ENCODE data around the gene FGFRL1.

Gene FGFRL1, protein sequence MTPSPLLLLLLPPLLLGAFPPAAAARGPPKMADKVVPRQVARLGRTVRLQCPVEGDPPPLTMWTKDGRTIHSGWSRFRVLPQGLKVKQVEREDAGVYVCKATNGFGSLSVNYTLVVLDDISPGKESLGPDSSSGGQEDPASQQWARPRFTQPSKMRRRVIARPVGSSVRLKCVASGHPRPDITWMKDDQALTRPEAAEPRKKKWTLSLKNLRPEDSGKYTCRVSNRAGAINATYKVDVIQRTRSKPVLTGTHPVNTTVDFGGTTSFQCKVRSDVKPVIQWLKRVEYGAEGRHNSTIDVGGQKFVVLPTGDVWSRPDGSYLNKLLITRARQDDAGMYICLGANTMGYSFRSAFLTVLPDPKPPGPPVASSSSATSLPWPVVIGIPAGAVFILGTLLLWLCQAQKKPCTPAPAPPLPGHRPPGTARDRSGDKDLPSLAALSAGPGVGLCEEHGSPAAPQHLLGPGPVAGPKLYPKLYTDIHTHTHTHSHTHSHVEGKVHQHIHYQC

GRCh38 chr4:1011022-1011665 is at the start of gene FGFRL1:
Gene FGFRL1 (plus strand): TSS chr4:1011626. CDS start chr4:1012486, 860 bp downstream.
- H3K9me3 Mint-ChIP-seq, result no peaks in the 10 kb centered on the region
- H3K36me3 Mint-ChIP-seq (ENCODE audit: low read depth), result no peaks in the 10 kb centered on the region
- H3K4me1 Mint-ChIP-seq (ENCODE audit: low read depth), result peaks cover 13% of the 10 kb centered on the region
- peak within 1 kb of the TSS; percentile 76 for H3K4me3 Mint-ChIP-seq
- peaks cover 30% of the 10 kb centered on the region for H3K27me3 Mint-ChIP-seq (ENCODE audit: low read depth)
- peak within 1 kb of the TSS; percentile 83 for H3K27ac Mint-ChIP-seq

DNA sequence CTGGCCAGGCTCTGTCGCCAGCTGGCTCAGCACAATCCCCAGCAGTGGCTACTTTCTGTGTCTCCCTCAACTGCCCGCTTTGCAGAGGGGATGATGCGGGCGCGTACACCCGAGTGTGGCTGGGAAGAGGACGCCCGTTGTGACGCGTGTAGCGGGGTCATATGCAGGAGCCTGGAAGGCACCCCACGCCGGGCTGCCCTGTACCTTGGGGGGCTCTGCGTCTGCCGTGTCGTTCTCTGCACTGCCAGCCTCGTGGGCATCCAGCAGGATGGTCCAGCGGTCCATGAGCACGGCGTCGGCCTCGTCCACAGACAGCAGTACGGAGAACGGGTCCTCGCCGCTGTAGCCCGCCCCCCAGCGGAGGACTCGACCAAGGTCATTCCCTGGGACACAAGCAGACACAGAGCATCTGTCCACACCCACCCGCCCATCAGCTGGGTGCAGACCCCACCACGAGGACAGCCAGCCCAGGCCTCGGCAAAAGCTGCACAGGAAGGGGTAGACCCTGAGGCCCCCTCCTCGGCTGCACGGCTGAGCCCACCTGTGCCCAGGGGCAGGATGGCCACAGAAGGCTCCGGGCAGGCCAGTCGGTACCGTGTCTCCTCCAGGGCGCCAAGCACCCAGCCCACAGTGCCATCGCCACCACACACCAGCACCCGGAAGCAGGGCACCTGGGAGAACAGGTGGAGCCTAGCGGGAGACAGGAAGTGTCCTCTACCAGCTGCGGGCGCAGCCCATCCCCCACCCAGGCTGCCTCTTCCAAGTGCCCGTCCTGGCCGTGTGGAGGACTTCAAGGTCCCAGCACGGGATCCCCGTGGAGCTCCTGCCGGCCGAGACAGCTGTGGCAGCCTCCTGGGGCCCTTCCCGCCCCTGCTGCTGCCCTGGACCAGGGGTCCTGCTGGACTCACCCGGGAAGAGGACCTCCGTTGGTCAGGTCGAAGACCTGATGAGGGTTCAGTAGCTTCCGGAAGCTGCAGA is 48.9 kb upstream of the FGFRL1 start:
- Mint-ChIP-seq H3K36me3 (ENCODE audit: low read depth) (no peaks in the 10 kb centered on the region), H3K27ac (no peak overlapping the region), H3K9me3 (no peaks in the 10 kb centered on the region), H3K4me3 (no peak overlapping the region), H3K27me3 (ENCODE audit: low read depth) (no peaks in the 10 kb centered on the region), H3K4me1 (ENCODE audit: low read depth) (no peaks in the 10 kb centered on the region)

DNA sequence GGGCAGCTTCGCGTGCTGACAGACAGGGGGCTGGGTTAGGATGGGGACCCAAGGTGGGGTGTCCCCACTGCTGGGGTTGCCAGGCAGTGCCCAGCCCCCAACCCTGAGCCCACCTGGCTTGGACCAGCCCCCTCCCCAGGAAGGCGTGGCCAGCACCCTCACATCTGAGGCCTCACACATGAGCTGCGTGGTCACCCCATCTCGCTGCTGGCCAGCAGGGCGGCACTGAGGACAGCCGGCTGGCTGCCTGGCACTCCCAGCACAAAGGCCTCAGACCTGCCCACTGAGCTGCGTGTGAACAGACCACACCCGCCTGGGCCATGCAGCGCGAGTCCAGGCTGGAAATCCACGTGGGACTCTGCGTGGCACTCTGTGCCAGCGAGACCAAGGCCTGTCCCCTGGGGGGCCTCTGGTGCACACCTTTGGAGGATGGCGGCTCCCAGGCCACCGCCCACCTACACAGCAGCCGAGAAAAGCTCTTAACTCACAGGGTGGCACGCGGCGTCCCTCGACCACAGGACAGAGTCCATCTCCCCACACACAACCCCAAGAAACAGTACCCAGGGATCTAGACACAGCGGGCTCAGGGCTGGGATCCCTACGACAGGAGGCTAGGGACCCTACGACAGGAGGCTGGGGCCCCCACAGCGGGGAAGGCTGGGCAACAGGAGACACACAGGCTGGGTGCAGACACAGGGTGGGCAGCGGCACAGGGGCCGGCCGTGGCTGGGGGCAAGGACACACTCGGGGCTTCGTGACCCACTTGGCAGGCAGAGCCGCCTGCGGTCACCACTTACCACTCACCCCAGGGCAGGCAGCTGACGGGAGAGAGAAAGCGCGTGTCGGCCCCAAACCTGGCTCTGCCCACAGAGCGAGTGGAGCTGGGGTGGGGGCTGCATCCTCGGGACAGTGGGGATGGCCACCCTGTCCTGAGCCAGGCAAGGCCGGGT is 47.9 kb upstream of the FGFRL1 start:
- H3K36me3 Mint-ChIP-seq (ENCODE audit: low read depth), result no peaks in the 10 kb centered on the region
- no peaks in the 10 kb centered on the region for H3K9me3 Mint-ChIP-seq
- no peaks in the 10 kb centered on the region for H3K4me1 Mint-ChIP-seq (ENCODE audit: low read depth)
- no peak overlapping the region for H3K4me3 Mint-ChIP-seq
- no peak overlapping the region for H3K27ac Mint-ChIP-seq
- no peaks in the 10 kb centered on the region for H3K27me3 Mint-ChIP-seq (ENCODE audit: low read depth)

GRCh38 chr4:964346-965025 is 46.9 kb upstream of the FGFRL1 start:
- H3K27ac Mint-ChIP-seq, result no peak overlapping the region
- H3K36me3 Mint-ChIP-seq (ENCODE audit: low read depth), result no peaks in the 10 kb centered on the region
- H3K9me3 Mint-ChIP-seq, result no peaks in the 10 kb centered on the region
- H3K27me3 Mint-ChIP-seq (ENCODE audit: low read depth), result no peaks in the 10 kb centered on the region
- no peak overlapping the region for H3K4me3 Mint-ChIP-seq
- no peaks in the 10 kb centered on the region for H3K4me1 Mint-ChIP-seq (ENCODE audit: low read depth)

DNA sequence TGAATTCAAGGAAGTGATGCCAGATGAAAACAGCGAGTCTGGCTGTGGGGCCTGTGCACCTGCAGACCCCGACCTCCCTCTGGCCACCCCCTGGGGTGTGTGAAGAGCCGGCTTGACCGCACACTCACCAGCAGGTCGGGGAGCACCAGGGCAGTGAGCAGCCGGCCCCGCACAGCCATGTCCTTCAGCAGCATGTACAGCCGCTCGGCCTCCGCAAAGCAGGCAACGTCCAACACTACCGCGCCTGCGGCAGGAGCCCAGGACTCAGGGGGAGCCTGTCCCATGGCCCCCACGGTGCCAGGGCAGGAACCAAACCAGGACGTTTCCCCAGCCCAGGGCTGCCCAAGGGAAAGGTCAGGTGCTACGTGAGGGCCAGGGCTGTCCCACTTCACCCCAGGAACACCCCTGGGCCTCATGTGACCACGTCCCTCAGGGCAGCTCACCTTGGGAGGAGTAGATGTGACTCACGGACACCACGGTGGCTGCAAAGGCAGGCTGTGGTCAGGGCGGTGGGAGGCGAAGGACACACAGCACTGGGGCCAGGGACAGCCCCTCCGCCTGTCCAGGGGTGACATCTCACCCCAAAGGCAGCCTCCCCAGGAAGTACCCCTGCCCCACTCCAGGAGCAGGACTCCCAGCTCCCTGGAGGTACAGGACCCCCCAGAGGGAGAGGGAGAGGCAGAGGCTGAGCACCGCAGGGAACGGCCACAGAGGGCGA is 46.2 kb upstream of the FGFRL1 start:
- H3K4me3 Mint-ChIP-seq, result no peak overlapping the region
- H3K36me3 Mint-ChIP-seq (ENCODE audit: low read depth), result no peaks in the 10 kb centered on the region
- H3K27ac Mint-ChIP-seq, result no peak overlapping the region
- H3K27me3 Mint-ChIP-seq (ENCODE audit: low read depth), result no peaks in the 10 kb centered on the region
- H3K9me3 Mint-ChIP-seq, result no peaks in the 10 kb centered on the region
- H3K4me1 Mint-ChIP-seq (ENCODE audit: low read depth), result no peaks in the 10 kb centered on the region

GRCh38 chr4:965766-966134 is 45.7 kb upstream of the FGFRL1 start:
- no peaks in the 10 kb centered on the region for H3K27me3 Mint-ChIP-seq (ENCODE audit: low read depth)
- no peaks in the 10 kb centered on the region for H3K36me3 Mint-ChIP-seq (ENCODE audit: low read depth)
- H3K9me3 Mint-ChIP-seq, result no peaks in the 10 kb centered on the region
- H3K4me1 Mint-ChIP-seq (ENCODE audit: low read depth), result peaks cover 4% of the 10 kb centered on the region
- H3K4me3 Mint-ChIP-seq, result no peak overlapping the region
- H3K27ac Mint-ChIP-seq, result no peak overlapping the region

GRCh38 chr4:966266-967112 is 44.9 kb upstream of the FGFRL1 start:
- no peaks in the 10 kb centered on the region for H3K36me3 Mint-ChIP-seq (ENCODE audit: low read depth)
- no peak overlapping the region for H3K4me3 Mint-ChIP-seq
- no peaks in the 10 kb centered on the region for H3K27me3 Mint-ChIP-seq (ENCODE audit: low read depth)
- no peaks in the 10 kb centered on the region for H3K9me3 Mint-ChIP-seq
- peaks cover 5% of the 10 kb centered on the region for H3K4me1 Mint-ChIP-seq (ENCODE audit: low read depth)
- no peak overlapping the region for H3K27ac Mint-ChIP-seq

- no peak overlapping the region for H3K27ac Mint-ChIP-seq
- H3K27me3 Mint-ChIP-seq (ENCODE audit: low read depth), result no peaks in the 10 kb centered on the region
- no peaks in the 10 kb centered on the region for H3K9me3 Mint-ChIP-seq
- H3K4me1 Mint-ChIP-seq (ENCODE audit: low read depth), result peaks cover 5% of the 10 kb centered on the region
- no peaks in the 10 kb centered on the region for H3K36me3 Mint-ChIP-seq (ENCODE audit: low read depth)
- H3K4me3 Mint-ChIP-seq, result no peak overlapping the region
Measured at GRCh38 chr4:967113-968104, 44.0 kb upstream of the FGFRL1 start.

GRCh38 chr4:968221-968620 is 43.2 kb upstream of the FGFRL1 start:
- no peaks in the 10 kb centered on the region for H3K27me3 Mint-ChIP-seq (ENCODE audit: low read depth)

DNA sequence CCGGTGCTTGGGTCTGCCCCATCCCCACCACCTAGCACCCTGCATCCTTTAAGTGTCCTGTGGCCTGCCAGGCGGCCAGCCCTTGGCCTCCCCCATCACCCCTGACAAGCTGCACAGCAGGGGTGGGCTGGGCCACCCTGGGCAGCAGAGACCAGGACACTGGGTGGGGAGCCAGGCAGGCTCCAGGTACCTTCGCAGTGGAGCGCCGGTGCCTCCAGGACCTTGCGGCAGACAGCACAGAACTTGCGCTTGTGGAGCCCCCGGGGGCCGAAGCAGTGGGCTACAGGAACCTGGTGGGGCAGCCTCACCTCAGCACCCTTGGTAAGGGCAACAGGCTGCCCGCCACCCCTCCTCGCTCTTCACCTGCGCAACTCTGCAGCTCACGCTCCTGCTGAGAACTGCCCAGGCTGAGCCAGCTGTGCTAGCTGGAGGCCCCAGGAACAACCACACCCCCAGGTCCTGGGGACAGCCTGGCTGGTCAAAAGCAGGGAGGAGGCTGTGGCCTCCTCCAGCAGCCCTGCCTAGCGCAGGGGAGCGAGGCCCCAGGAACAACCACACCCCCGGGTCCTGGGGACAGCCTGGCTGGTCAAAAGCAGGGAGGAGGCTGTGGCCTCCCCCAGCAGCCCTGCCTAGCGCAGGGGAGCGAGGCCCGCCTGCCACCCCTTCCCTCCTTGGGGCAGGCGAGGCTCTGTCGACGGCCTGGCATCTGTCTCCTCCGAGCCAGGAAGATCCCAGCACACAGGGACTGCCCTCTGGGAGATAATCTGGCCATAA is 42.6 kb upstream of the FGFRL1 start:
- Mint-ChIP-seq H3K27me3 (ENCODE audit: low read depth) (no peaks in the 10 kb centered on the region), H3K36me3 (ENCODE audit: low read depth) (no peaks in the 10 kb centered on the region), H3K27ac (no peak overlapping the region), H3K4me1 (ENCODE audit: low read depth) (peaks cover 5% of the 10 kb centered on the region), H3K4me3 (no peak overlapping the region), H3K9me3 (no peaks in the 10 kb centered on the region)

More at GRCh38 chr4:968221-968620, 43.2 kb upstream of the FGFRL1 start:
- no peak overlapping the region for H3K27ac Mint-ChIP-seq
- H3K4me1 Mint-ChIP-seq (ENCODE audit: low read depth), result peaks cover 5% of the 10 kb centered on the region
- no peak overlapping the region for H3K4me3 Mint-ChIP-seq
- H3K36me3 Mint-ChIP-seq (ENCODE audit: low read depth), result no peaks in the 10 kb centered on the region
- no peaks in the 10 kb centered on the region for H3K9me3 Mint-ChIP-seq

All from T-helper 1 cell treated with Interleukin-12 subunit alpha and Interleukin-12 subunit beta and Interleukin-4 antibody, amounts not matched to agents 30 μg/mL and 1 μg/mL, for 36 hours (primary cell).